SK-N-MC (cell line): ENCODE measurements around the gene LENEP.

Source experiments
- FOXP2 ChIP-seq: optimal IDR thresholded peaks from 2 replicates; pipeline ENCODE3; 2011; ENCODE audit warnings: mild to moderate bottlenecking, moderate library complexity; ENCODE audit not compliant: insufficient read depth; ENCODE audit errors: extremely low read length, control extremely low read depth
- POLR2AphosphoS5 ChIP-seq: IDR thresholded peaks from 2 replicates; pipeline ENCODE4 v1.6.1; 2012; ENCODE audit warnings: mild to moderate bottlenecking, low read depth, low read length, borderline replicate concordance

DNA sequence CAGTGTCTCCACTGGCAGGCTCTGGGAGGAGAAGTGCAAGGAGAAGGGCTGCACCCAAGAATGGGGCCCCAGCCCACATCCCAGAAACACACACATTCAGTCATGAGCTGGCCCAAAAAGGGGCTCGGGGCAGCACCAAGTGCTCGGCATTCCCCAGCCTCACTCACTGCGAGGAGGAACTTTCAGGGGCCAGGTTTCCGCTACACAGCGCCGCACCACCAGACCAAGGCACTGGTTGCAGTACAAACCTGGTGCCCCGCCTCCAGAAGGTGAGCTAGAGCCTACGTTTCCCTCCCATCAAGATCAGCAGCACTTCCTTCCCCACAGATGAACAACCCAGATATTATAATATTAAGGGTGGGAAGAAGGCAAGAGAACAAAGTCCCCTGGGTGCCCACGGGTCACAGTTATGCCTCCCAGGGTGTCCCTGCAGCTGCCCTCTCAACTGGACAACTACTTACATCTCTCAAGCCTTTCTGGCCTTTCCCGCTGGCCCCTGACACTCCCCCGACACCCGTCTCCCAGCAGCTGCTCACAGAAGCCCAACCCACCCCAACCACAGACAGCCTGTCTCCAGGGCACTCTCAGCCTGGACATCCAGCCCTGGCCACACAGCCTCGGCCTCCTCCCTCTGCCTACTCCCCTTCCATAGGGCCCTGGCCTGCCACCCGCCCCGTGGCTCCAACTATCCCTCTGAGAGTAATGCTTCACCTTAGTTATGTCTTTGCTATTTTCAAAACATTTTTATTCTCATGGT lies 41.3 kb upstream of the LENEP start:
- TF ChIP-seq POLR2AphosphoS5, result no peak
- TF ChIP-seq FOXP2, result no peak
